HG02973 (cell line): Measurements from ENCODE around the gene TNS3.
A peak's percentile ranks its signal among the peaks of the same experiment; 100 is the strongest.

ENCODE experiments used
- ATAC-seq: cut with Tn5 transposase; IDR thresholded peaks from one replicate; pipeline ENCODE4 v1.9.1; 2021; ENCODE audit warnings: moderate library complexity; ENCODE audit not compliant: unreplicated experiment

The TNS3 gene

GRCh38 chr7:47509571-47509970, 72.3 kb downstream of the TNS3 start:
- ATAC-seq, result no peak

GRCh38 chr7:47508389-47509380, 73.2 kb downstream of the TNS3 start:
- ATAC-seq, result no peak

- no peak for ATAC-seq
Measured at GRCh38 chr7:47507522-47507921, 74.4 kb downstream of the TNS3 start.

- no peak for ATAC-seq
Measured at GRCh38 chr7:47506382-47507339, 75.2 kb downstream of the TNS3 start.

- ATAC-seq, result no peak
Measured at GRCh38 chr7:47505312-47506007, 76.5 kb downstream of the TNS3 start.

- ATAC-seq, result no peak
Measured at GRCh38 chr7:47504551-47505311, 77.2 kb downstream of the TNS3 start.

- ATAC-seq, result no peak
Measured at GRCh38 chr7:47503281-47503680, 78.6 kb downstream of the TNS3 start.

GRCh38 chr7:47502240-47502877, 79.6 kb downstream of the TNS3 start:
- ATAC-seq, result no peak

- ATAC-seq, result no peak
Measured at GRCh38 chr7:47501406-47501805, 80.5 kb downstream of the TNS3 start.

- ATAC-seq, result no peak
Measured at GRCh38 chr7:47500103-47500563, 81.8 kb downstream of the TNS3 start.

GRCh38 chr7:47498229-47499056, 83.5 kb downstream of the TNS3 start:
- no peak for ATAC-seq

GRCh38 chr7:47497367-47498096, 84.4 kb downstream of the TNS3 start:
- peak; percentile 90 for ATAC-seq

- no peak for ATAC-seq
Measured at GRCh38 chr7:47496666-47497065, 85.2 kb downstream of the TNS3 start.

GRCh38 chr7:47496056-47496665, 85.8 kb downstream of the TNS3 start:
- ATAC-seq, result no peak

GRCh38 chr7:47493976-47494911, 87.7 kb downstream of the TNS3 start:
- ATAC-seq, result no peak

- ATAC-seq, result no peak
Measured at GRCh38 chr7:47492716-47493325, 89.1 kb downstream of the TNS3 start.
